Measurements from ENCODE around the gene ARID5B. TPM values are rescaled to one million over a fixed set of nuclear protein-coding genes. Genes with fewer than 3 reads are reported as not detected.
A peak's percentile ranks its signal among the peaks of the same experiment; 100 is the strongest.

ARID5B gene
- total RNA-seq, 1 donor from 2014 or later = 0.62 TPM

GRCh38 chr10:62049624-62050345 lies 148.3 kb downstream of the ARID5B start:
- no peak for TF ChIP-seq CTCF (IDR thresholded peaks at IDR 0.05; ENCODE audit: unreplicated experiment)
- no peak overlapping the region for H3K4me3 Mint-ChIP-seq (ENCODE audit: unreplicated experiment)
- no peak for DNase-seq (ENCODE audit: low spot score)
- H3K27ac Mint-ChIP-seq (ENCODE audit: unreplicated experiment) = peak overlapping the region; percentile 3
- peaks cover 20% of the 10 kb centered on the region for H3K4me1 Mint-ChIP-seq (ENCODE audit: unreplicated experiment)
- no peaks in the 10 kb centered on the region for H3K27me3 Mint-ChIP-seq (ENCODE audit: unreplicated experiment)
- H3K36me3 Mint-ChIP-seq (ENCODE audit: low read depth, unreplicated experiment) = no peaks in the 10 kb centered on the region
- H3K9me3 Mint-ChIP-seq (ENCODE audit: unreplicated experiment) = no peaks in the 10 kb centered on the region

GRCh38 chr10:62050346-62050892 lies 148.9 kb downstream of the ARID5B start:
- H3K36me3 Mint-ChIP-seq (ENCODE audit: low read depth, unreplicated experiment) = no peaks in the 10 kb centered on the region
- H3K4me1 Mint-ChIP-seq (ENCODE audit: unreplicated experiment) = peaks cover 20% of the 10 kb centered on the region
- H3K27ac Mint-ChIP-seq (ENCODE audit: unreplicated experiment) = no peak overlapping the region
- H3K27me3 Mint-ChIP-seq (ENCODE audit: unreplicated experiment) = no peaks in the 10 kb centered on the region
- H3K4me3 Mint-ChIP-seq (ENCODE audit: unreplicated experiment) = no peak overlapping the region
- no peak for DNase-seq (ENCODE audit: low spot score)
- H3K9me3 Mint-ChIP-seq (ENCODE audit: unreplicated experiment) = no peaks in the 10 kb centered on the region
- TF ChIP-seq CTCF (IDR thresholded peaks at IDR 0.05; ENCODE audit: unreplicated experiment) = no peak

GRCh38 chr10:62050893-62051433 lies 149.5 kb downstream of the ARID5B start:
- Mint-ChIP-seq H3K4me1 (ENCODE audit: unreplicated experiment) (peaks cover 17% of the 10 kb centered on the region), H3K9me3 (ENCODE audit: unreplicated experiment) (no peaks in the 10 kb centered on the region), H3K4me3 (ENCODE audit: unreplicated experiment) (no peak overlapping the region), H3K27me3 (ENCODE audit: unreplicated experiment) (no peaks in the 10 kb centered on the region), H3K36me3 (ENCODE audit: low read depth, unreplicated experiment) (no peaks in the 10 kb centered on the region), H3K27ac (ENCODE audit: unreplicated experiment) (no peak overlapping the region)
- DNase-seq (ENCODE audit: low spot score) = no peak
- TF ChIP-seq CTCF (IDR thresholded peaks at IDR 0.05; ENCODE audit: unreplicated experiment) = no peak

GRCh38 chr10:62052276-62052675 lies 150.8 kb downstream of the ARID5B start:
- H3K36me3 Mint-ChIP-seq (ENCODE audit: low read depth, unreplicated experiment) = no peaks in the 10 kb centered on the region
- H3K27me3 Mint-ChIP-seq (ENCODE audit: unreplicated experiment) = no peaks in the 10 kb centered on the region
- no peak overlapping the region for H3K27ac Mint-ChIP-seq (ENCODE audit: unreplicated experiment)
- no peak for TF ChIP-seq CTCF (IDR thresholded peaks at IDR 0.05; ENCODE audit: unreplicated experiment)
- no peak for DNase-seq (ENCODE audit: low spot score)
- no peak overlapping the region for H3K4me3 Mint-ChIP-seq (ENCODE audit: unreplicated experiment)
- H3K4me1 Mint-ChIP-seq (ENCODE audit: unreplicated experiment) = peaks cover 12% of the 10 kb centered on the region
- H3K9me3 Mint-ChIP-seq (ENCODE audit: unreplicated experiment) = no peaks in the 10 kb centered on the region

GRCh38 chr10:62053860-62054259 lies 152.4 kb downstream of the ARID5B start:
- H3K4me1 Mint-ChIP-seq (ENCODE audit: unreplicated experiment) = peaks cover 7% of the 10 kb centered on the region
- TF ChIP-seq CTCF (IDR thresholded peaks at IDR 0.05; ENCODE audit: unreplicated experiment) = no peak
- H3K27me3 Mint-ChIP-seq (ENCODE audit: unreplicated experiment) = no peaks in the 10 kb centered on the region
- no peak for DNase-seq (ENCODE audit: low spot score)
- no peaks in the 10 kb centered on the region for H3K36me3 Mint-ChIP-seq (ENCODE audit: low read depth, unreplicated experiment)
- no peaks in the 10 kb centered on the region for H3K9me3 Mint-ChIP-seq (ENCODE audit: unreplicated experiment)
- no peak overlapping the region for H3K27ac Mint-ChIP-seq (ENCODE audit: unreplicated experiment)
- no peak overlapping the region for H3K4me3 Mint-ChIP-seq (ENCODE audit: unreplicated experiment)

Measured in endothelial cell (in vitro differentiated cells).